ENCODE measurements around the gene SBF2.
A peak's percentile ranks its signal among the peaks of the same experiment; 100 is the strongest.
"Not testable (repeated sequence)": the region's sequence is repeated elsewhere in the genome, so short reads cannot be mapped to it uniquely, and the experiment has no call there.

The SBF2 gene

GRCh38 chr11:10263929-10264328 is 30.1 kb downstream of the SBF2 start:
- no peak for DNase-seq

- no peak for DNase-seq
Observed at GRCh38 chr11:10261821-10262220, 32.2 kb downstream of the SBF2 start.

DNA sequence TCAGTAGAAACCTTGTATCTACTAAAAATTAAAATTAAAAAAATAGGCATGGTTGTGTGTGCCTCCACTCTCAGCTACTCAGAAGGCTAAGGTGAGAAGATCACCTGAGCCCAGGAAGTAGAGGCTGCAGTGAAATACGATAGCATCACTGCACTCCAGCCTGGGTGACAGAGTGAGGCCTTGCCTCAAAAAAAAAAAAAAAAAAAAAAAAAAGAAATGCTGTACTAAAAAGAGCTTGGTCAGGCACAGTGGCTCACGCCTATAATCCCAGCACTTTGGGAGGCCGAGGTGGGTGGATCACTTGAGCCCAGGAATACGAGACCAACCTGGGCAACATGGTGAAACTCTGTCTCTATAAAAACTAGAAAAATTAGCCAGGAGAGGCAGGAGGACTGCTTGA is 36.5 kb downstream of the SBF2 start:
- no peak for DNase-seq

- no peak for DNase-seq
Observed at GRCh38 chr11:10255388-10256125, 38.5 kb downstream of the SBF2 start.

GRCh38 chr11:10249448-10250131 is 44.4 kb downstream of the SBF2 start:
- DNase-seq = not testable (repeated sequence)

DNA sequence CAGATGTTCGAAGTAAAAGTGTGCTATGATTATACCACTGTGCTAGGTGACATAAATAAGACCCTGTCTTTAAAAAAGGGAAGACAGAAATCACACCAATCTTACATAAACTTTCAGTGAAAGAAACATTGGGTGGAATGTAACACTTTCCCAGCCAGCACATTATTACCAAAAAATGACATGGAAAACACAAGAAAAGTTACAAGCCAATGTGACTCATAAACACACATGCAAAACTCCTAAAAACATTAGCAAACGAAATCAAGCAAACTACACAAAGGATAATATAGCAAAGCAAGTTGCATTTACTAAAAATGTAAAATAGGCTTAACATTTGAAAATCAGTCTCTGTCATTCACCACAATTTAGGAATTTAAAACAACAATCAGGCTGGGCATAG is 47.0 kb downstream of the SBF2 start:
- no peak for DNase-seq

GRCh38 chr11:10243896-10244575 is 50.0 kb downstream of the SBF2 start:
- DNase-seq = no peak

DNA sequence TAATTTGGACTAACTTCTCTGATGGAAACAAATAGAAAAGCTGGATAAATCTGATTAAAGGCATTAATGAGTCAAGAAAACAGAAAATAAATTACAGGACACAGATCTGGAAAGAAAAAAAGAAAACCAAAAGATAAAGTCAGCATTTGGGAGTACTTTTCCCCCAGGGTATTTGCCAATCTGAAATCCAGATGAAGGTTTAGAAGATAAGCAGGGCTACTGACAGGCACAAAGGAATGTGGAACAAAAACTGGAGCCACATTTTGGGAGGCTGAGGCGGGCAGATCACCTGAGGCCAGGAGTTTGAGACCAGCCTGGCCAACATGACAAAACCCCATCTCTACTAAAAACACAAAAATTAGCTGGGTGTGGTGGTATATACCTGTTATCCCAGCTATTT is 57.2 kb downstream of the SBF2 start:
- DNase-seq = no peak

DNA sequence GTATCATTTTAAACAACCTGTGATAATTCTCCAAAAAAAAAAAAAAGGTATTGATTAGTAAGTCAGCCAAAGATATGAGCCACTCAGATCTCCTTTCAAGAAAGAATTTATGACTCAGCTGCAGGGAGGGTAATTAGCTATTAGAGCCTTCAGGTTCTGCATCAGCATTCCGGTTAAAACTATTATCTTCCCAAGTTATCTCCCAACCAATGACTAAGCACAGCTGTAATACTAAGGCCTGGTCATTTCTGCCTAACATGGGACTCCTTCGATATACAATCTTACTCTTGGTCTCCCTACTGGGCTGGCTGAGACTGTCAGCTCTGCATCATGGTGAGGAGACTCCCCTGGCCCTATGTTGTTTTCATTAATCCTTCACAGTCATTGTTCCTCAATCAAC is 60.4 kb downstream of the SBF2 start:
- DNase-seq = no peak

- DNase-seq = no peak
Observed at GRCh38 chr11:10232756-10233155, 61.3 kb downstream of the SBF2 start.

- not testable (repeated sequence) for DNase-seq
Observed at GRCh38 chr11:10231803-10232202, 62.2 kb downstream of the SBF2 start.

DNA sequence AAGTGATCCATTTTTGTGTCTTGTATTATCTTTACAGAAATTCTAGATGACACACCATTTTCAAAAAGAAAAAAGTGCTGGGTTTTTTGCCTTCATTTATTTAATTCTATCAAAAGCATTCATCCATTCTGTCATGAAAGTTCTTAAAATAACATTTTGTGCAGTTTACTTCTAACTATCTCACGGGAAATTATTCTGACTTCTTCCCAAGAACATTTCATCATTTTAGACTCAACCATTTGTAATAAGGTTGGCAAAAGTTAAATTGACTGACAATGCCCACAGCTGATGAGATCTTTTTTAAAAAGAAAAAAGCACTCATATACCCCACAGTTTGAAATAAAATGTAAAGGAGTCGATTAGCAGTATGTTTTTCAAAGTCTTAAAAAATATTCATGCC is 68.5 kb downstream of the SBF2 start:
- DNase-seq = no peak

DNA sequence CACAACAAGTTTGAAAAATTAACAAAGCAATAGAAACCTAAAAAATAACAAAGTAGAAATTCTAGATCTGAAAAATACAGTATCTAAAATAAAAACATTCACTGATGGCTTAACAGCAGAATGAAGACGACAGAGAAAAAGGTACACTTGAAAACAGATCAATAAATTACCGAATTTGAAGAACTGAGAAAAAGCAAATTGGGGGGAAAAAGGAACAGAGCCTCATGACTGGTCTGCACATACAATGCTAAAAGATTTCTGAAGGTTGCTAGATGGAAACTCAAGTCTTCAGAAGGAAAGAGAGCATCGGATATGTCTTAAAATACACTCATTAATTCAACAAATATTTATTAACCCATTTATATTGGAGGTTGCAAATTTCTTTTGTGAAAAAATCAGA is 71.6 kb downstream of the SBF2 start:
- DNase-seq = no peak

GRCh38 chr11:10221342-10221741 is 72.7 kb downstream of the SBF2 start:
- no peak for DNase-seq

DNA sequence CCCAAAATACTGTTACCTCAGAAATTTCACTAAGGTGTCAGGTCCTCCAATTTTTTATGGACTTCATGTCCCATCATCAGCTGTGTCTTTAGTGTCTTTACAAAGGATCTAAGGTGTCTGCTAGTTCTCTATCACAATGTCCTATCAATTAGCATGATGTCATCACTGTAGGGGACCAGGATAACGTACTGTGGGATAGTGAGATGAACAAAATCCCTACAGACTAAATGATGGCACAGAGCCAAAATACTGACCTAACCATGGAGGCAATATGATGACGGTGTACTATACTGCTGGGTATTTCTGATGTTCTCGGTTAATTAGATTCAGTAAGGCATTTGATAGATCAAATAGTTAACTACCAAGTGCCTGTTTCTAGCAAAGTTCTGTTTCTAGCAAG is 82.5 kb downstream of the SBF2 start:
- no peak for DNase-seq

- no peak for DNase-seq
Observed at GRCh38 chr11:10209326-10209725, 84.7 kb downstream of the SBF2 start.

DNA sequence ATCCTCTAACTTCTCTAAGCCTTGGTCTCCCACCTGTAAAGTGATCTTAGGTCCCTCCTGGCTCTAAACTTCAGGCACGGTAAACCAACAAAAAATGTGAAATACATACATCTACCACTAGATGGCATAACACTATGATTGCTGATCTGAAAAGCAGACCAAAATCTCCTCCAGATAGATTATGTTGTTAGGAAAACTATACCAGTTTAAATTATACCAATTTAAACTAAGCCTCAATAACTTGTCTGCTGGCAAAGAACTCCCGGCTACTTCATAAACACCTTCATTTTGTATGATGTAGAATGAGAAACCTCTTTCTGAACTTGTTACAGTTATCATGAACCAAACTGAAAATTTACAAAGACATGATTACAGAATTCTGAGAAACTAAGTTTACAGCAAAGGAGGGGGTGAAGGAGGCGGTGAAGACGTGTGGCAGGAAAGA is 85.9 kb downstream of the SBF2 start:
- peak in 1 of 2 donors; percentile 64 for DNase-seq

- DNase-seq = no peak
Observed at GRCh38 chr11:10205928-10206327, 88.1 kb downstream of the SBF2 start.

DNA sequence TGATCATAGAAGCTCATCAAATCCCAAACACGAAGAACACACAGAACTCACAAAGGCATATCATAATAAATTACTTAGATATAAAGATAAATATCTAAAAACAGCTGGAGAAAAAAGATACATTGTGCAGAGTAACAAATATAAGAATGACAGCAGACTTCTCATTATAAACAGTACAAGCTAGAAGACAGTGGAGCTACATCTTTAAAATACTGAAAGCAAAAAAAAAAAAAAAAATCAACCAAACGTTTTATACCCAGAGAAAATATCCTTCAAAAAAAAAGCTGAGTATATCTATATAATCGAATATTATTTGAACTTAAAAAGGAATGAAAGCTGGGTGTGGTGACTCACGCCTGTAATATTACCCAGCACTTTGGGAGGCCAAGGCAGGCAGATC is 90.0 kb downstream of the SBF2 start:
- no peak for DNase-seq

- DNase-seq = no peak
Observed at GRCh38 chr11:10201343-10201742, 92.7 kb downstream of the SBF2 start.

- no peak for DNase-seq
Observed at GRCh38 chr11:10197091-10197490, 96.9 kb downstream of the SBF2 start.

DNA sequence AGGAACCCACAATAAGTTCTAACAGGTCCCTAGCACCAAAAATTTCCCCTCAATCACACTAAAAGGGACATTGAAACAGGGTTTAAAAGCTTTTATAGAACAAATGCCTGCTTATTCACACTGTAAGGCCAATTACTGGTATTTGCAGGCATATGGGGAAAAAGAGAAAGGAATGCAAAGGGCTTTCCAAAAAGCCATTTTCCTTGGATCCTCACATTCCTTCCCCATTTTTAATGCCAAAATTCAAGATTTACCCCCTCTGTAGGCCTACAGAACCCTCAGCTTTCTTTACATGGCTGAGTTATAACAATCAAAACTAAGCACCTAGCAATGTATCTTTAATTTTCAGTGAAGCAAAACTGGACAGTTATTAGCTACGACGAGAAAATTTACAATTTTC is 102.0 kb downstream of the SBF2 start:
- no peak for DNase-seq

DNA sequence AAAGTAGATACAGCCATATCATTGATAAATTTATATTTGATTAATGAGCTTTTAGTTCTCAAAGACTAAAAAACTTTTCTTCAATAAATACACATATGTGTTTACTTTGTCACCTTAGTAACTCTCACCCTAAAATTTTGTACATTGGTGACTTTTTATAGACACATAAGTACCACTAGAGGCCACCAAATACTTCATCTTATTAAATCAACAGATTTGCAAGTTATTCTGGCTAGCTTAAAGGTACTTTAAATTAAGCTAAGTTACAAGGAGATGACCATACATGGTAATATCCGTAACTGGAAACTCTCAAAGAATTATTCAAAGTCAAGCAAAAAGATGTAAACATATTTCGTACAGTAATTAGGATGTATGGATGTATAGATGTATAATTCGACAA is 112.2 kb downstream of the SBF2 start:
- DNase-seq = no peak

DNA sequence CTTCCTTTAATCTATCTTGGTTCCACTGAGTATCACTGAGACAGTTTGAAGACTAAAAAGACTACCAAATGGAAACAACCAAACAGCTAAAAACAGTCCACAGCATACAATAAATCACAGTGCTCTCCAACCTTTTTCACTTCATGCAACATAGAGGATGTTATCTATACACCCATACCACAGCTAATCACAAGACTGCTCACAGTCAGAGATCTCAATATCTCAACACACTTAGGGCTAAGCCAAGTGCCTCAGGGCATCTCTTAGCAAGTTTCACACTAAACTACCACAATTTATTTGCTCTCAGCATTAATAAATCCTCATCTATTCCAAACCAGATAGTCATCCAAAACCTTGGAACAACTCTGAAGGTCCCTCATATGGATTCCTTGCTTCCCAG is 129.4 kb downstream of the SBF2 start:
- no peak for DNase-seq

Data from CD4-positive, alpha-beta T cell treated with Interleukin-1 beta for 1 hour (primary cell).